Regular cardiac myocyte (primary cell): Measurements from ENCODE around the gene MPO. TPM values are rescaled to one million over a fixed set of nuclear protein-coding genes. Genes with fewer than 3 reads are reported as not detected.

Experiments used
- total RNA-seq: library from RNA; depleted of rRNA; stranded (reverse); fragments of >200 nt; gene quantifications from 2 replicates; pipeline ENCODE4 v1.2.3, GENCODE V29; 2014

The MPO gene
- total RNA-seq: 0.58 and 0.85 TPM in 2 replicates

DNA sequence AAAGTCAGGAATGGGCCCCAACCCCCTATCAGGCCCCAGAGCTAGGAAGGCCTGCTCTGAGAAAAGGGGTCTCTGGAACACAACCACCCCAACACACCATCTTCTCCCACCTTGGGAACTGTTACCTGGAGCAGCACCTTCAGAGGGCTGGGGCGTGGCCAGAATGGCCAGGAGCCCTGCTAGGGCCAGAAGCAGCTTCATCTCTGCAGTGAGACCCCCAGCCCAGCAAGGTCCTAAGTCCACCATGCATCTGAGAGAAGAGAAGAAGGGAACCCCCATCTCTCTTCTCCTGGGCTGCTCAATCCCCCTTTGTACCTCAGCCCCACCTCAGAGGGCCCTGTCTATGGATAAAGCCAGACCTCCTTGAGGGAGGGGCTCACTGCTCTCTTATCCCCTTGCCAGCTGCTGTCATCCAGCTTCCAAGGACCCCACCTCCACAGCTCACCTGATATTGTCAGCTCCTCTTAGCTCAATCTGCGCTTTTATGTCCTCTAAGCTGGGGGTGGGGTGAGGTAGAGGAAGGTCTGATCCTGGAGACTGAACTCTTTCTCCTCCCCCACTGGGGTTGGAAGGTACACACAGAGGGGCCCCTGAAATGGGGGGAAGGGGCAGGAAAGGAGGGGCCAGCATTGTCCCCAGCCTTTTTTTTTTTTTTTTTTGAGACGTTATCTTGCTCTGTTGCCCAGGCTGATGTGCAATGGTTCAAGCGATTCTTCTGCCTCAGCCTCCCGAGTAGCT, at the start of gene MPO:
MPO (minus strand) TSS at position 456 of the 738 bp plus-strand sequence; CDS start at position 279, 177 bp downstream.

GRCh38 chr17:58328195-58329034, 47.7 kb upstream of the MPO start, which contains the start of gene TSPOAP1:
Gene TSPOAP1 (minus strand): TSS chr17:58328795. CDS start chr17:58327920, 875 bp downstream.

DNA sequence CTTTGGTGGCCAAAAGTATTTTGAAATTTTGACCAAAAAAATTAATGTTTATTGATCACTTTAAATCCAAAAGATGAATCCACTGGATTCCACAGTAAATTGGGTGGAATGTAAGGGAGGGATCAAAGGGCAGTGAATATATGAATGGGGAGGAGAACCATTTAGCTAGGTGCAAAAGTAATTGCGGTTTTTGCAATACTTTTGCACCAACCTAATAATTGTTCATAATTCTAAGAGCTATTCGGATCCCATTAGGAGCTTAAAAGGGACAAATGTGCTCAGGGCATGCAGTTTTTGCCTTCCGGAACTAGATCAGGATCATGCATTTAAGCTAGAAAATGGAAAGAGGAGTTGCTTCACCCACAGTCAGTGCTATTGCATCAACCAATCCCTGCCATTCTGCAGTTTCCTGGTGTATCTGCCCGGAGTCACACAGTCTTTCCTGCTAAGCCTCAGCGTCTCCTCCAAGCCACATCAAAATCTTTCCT, 42.5 kb downstream of the MPO start, which contains the start of gene LPO:
LPO (plus strand) TSS at position 438 of the 488 bp plus-strand sequence. CDS start 4,396 bp downstream, outside the sequence.

Other genes with a start within 250 kb of the MPO start
- 16.9 and 30.5 TPM in 2 replicates for gene DYNLL2, start 197.5 kb downstream of the MPO start, total RNA-seq
- not detected in 2 replicates for gene OR4D1, start 132.6 kb downstream of the MPO start, total RNA-seq
- gene OR4D2, start 114.0 kb downstream of the MPO start, total RNA-seq: not detected in 2 replicates
- not detected in 2 replicates for gene EPX, start 88.2 kb downstream of the MPO start, total RNA-seq
- 10.4 and 13.8 TPM in 2 replicates for gene MKS1, start 61.7 kb downstream of the MPO start, total RNA-seq
- not detected in 2 replicates for gene LPO, start 42.4 kb downstream of the MPO start, total RNA-seq
- gene TSPOAP1, start 47.9 kb upstream of the MPO start, total RNA-seq: under 0.01 TPM in 1 of 2 replicates, not detected in the other
- 32.1 and 45.1 TPM in 2 replicates for gene SUPT4H1, start 71.3 kb upstream of the MPO start, total RNA-seq
- under 0.01 and 0.28 TPM in 2 replicates for gene RNF43, start 136.6 kb upstream of the MPO start, total RNA-seq
- gene HSF5, start 207.5 kb upstream of the MPO start, total RNA-seq: under 0.01 TPM in 1 of 2 replicates, not detected in the other
- gene MTMR4, start 233.7 kb upstream of the MPO start, total RNA-seq: 46.6 and 65.4 TPM in 2 replicates